SKM-1 (cell line): ENCODE results near the gene ETV4.

Experiments
- DNase-seq: peaks from one replicate; lab custom pipeline; 2025; ENCODE audit not compliant: unreplicated experiment; lab: John Stamatoyannopoulos, UW

The ETV4 gene

DNA sequence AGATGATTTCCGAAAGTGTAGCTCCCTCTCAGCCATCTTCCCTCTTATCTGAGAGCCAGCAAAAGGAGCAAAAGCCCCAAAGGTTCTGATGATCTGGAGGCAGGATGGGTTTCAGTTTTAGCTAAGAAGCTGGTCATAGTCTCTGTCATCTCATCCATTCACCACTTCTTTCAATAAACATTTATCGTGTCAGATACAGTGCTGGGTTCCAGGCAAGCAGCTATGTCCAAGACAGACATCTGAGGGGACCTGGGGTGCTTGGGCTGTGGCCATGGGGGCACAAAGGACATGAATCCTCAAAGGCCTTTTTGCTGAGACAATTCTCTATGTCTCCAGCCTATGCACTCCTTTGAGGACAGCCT lies 1.0 kb upstream of the ETV4 start:
- DNase-seq: no peak

DNA sequence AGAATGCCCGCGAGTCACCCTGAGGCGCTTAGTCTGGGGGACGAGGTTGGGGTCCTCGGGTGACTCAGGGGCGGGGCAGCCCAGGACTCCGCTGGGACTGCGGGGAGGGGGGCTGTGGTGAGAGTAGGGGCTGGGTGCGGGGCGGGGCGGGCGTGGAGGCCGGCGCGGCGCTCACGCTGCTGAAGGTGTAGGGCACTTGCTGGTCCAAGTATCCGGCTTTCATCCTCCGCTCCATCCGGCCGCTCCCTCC lies 832 bp downstream of the ETV4 start:
- no peak for DNase-seq

GRCh38 chr17:43543771-43544575 lies 2.2 kb downstream of the ETV4 start:
- no peak for DNase-seq

- DNase-seq: no peak
Measured at GRCh38 chr17:43543300-43543699, 2.8 kb downstream of the ETV4 start.

- DNase-seq: no peak
Measured at GRCh38 chr17:43542859-43543258, 3.3 kb downstream of the ETV4 start.

DNA sequence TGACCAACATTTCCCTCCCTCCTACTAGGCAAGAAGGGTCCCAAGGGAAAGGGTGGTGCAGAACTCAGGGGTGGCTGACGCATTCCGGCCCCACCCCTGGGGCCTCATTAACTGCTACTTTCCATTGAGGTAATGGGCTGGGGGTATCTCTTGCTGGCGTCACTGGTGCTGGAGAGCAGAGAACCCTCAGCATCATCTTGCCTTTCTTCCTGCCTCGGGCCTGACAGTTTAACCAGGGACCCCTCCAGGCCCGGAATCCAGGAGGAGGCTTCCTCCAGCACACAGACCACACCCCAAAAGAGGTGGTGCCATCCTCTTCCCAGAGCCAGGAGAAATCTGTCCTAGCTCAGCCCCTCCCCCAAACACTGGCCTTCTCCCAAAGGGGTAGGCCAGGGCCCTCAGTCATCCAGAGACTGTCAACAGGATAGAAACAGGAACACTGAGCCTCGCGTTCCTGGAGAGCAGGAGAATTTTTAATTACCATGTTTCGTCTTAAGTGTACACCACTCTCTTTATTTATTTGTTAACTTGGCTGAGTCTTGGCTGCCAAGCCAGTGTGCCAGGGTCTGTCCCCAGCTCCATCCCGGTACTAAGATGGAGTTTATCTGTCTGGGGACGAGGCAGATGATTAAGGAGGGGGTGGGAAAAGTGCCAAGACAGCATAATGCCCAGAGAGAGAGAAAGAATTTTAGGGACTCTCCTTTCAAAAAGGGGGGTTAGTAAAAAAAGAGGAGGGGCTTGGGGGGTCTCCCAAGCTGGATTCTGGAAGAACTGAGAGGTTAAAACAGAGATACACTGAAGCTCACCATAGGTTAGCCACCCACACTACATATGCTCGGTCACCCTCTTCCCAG lies 5.1 kb downstream of the ETV4 start:
- no peak for DNase-seq

DNA sequence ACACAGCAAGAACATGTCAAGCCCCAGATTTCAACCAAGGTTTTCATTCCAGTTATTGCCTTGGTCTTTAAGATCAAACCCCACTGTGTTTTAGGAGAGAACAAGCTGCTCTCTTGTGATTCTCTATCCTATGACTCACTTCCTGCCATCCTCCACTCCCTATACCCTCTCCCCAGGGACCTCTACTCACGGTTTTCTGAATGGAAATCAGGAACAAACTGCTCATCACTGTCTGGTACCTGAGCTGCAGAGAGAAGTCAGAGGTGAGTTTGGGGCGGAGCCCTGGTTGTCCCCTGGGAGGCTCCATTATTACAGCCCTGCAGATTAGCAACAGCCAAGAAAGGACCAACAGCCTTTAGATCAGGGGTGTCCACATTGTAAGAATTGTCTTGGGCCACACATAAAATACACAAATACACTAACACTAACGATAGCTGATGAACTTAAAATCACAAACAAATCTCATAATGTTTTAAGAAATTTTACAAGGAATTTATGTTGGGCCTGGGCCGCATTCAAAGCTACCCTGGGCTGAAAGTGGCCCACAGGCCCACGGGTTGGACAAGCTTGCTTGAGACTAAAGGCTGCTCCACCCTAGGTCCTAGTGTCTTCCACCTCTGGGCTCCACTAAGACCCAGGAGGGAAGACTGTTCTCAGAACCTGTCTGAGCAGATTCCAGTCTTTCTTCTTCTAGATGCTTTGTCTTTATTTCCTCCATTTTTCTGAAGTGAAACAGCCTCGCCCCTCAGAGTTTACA lies 9.7 kb downstream of the ETV4 start:
- no peak for DNase-seq

GRCh38 chr17:43534909-43535308 lies 11.2 kb downstream of the ETV4 start:
- no peak for DNase-seq

DNA sequence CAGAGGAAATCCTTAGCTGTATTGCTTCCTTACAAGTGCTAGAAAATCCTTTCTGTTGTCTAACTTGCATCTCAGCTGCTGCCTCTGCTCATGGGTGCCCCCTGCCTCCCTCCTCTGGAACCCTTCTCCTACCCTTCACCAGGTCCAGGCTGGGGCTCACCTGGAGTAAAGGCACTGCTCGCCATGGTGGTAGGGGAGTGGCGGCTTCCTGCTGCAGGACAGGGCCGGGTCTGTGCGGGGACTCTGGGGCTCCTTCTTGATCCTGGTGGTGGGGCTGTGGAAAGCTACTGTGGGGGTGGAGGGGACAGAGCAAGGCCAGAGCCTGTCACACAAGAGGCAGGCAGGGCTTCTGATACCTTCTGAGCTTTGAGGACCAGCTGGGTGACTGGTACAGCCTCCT lies 12.4 kb downstream of the ETV4 start:
- DNase-seq: no peak

GRCh38 chr17:43532581-43532980 lies 13.6 kb downstream of the ETV4 start:
- DNase-seq: no peak

- no peak for DNase-seq
Measured at GRCh38 chr17:43531955-43532354, 14.2 kb downstream of the ETV4 start.

DNA sequence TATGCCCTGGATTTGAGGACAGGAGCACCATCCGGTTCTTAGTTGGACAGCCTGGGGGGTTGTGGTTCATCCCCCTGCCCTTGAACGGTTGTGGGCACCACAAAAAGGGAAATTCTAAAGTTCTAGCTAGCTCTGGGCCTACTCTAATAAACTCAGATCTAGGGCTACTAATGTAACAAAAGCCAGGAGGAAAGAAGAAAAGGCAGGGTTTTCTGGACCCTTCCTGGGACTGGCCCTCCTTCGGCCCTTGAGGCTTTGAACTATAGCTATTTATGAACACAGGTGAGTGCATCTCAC lies 15.1 kb downstream of the ETV4 start:
- DNase-seq: no peak

GRCh38 chr17:43530288-43531081 lies 15.7 kb downstream of the ETV4 start:
- no peak for DNase-seq

GRCh38 chr17:43529947-43530287 lies 16.2 kb downstream of the ETV4 start:
- DNase-seq: no peak

DNA sequence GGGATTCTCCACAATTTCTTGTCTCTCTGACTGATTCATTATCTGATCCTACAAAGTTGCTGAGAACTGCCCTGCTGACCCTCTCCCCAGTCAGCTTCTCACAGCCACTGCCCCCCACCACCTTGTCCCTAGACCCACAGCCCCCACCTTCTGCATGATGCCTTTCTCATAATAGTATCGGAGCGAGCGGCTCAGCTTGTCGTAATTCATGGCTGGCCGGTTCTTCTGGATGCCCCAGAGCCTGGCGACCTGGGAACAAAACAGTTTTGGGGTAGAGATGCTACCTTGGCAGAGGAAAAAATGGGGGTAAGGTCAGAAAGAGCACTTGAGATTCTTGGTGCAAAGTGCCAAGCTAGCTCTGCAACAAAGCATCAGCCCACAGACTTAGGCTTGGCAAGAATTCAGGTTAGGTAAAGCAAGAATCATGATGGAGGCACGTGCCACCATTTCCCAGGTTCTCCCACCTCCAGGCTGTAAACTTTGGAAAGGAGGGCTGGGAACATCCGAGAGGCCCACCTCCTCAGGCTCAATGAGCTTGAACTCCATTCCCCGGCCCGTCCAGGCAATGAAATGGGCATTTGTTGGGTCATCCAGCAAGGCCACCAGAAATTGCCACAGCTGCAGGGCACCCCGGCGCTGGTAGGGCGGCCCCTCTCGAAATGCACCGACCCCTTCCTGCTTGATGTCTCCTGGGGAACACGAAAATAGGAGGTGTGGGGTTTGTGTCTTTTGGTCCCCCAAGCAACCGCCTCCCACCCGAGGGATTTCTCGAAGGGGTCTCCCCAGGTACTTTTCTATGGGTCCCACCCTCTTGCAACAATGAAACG lies 16.9 kb downstream of the ETV4 start:
- DNase-seq: no peak

DNA sequence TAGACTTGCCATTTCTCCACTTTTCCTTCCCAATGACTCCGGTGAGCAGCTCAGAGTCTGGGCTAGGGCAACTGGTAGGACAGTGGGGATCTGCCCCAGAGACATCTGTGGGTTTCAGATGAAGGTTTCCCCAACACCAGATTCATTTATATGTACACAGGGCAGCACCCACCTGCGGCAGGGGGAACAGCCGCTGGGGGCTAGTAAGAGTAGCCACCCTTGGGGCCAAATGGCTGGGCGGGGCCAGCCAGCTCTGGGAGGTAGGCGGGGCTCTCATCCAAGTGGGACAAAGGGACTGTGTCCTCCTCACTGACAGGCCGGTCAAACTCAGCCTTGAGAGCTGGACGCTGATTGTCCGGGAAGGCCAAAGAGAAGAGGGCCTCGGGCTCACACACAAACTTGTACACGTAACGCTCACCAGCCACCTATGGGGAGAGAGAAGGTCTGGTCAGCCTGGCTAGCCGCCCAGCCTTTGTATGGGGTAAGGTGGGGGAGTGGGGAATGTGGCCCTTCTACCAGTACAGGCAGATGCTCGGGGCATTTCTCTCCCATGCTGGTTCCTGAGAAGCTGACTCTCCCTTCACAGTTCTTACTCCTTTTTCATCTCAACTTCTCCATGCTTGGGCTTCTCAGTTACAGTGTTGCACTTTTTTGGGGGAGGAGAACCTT lies 17.7 kb downstream of the ETV4 start:
- DNase-seq: no peak

GRCh38 chr17:43526886-43527648 lies 19.1 kb downstream of the ETV4 start:
- DNase-seq: no peak

- DNase-seq: no peak
Measured at GRCh38 chr17:43524945-43525575, 21.1 kb downstream of the ETV4 start.

DNA sequence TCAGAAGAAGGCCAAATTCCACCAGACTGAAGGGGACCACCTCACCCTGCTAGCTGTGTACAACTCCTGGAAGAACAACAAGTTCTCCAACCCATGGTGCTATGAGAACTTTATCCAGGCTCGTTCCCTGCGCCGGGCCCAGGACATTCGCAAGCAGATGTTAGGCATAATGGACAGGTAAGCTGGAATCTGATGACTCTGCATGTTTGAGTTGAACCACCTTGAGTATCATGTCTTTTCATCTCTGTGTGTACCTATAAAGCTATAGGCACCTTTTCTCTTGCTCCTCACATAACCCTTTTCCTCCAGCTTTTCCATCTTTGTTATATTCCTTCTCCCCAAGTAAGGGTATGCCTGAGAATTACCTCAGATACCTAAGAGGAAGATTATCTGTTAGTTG lies 24.8 kb downstream of the ETV4 start:
- no peak for DNase-seq
